Trophoblast cell (in vitro differentiated cells and primary cell): Measurements from ENCODE around the gene TOM1L2.

Source experiments
- DNase-seq, 2 donors: peaks; one replicate each; pipeline ENCODE4 v3.0.0-alpha.2; 2016
- H2AFZ ChIP-seq: 2 replicates; pipeline ENCODE4 v1.6.1; 2013; ENCODE audit warnings: low read length, moderate library complexity, mild to moderate bottlenecking; ENCODE audit not compliant: insufficient read depth, poor library complexity
- H2AK5ac ChIP-seq: 2 replicates; pipeline ENCODE4 v1.6.1; 2013; ENCODE audit warnings: mild to moderate bottlenecking, low read length
- H2BK120ac ChIP-seq: 2 replicates; pipeline ENCODE4 v1.6.1; 2013; ENCODE audit warnings: low read length, mild to moderate bottlenecking, moderate library complexity; ENCODE audit not compliant: insufficient read depth, poor library complexity
- H2BK12ac ChIP-seq: 2 replicates; pipeline ENCODE4 v1.6.1; 2013; ENCODE audit warnings: mild to moderate bottlenecking, low read length, moderate library complexity
- H2BK5ac ChIP-seq: 2 replicates; pipeline ENCODE4 v1.6.1; 2013; ENCODE audit warnings: low read length, low read depth, moderate library complexity, mild to moderate bottlenecking; ENCODE audit not compliant: poor library complexity
- H3K14ac ChIP-seq: 2 replicates; pipeline ENCODE4 v1.6.1; 2013; ENCODE audit warnings: mild to moderate bottlenecking, low read length
- H3K18ac ChIP-seq: 2 replicates; pipeline ENCODE4 v1.6.1; 2013; ENCODE audit warnings: mild to moderate bottlenecking, low read length
- H3K23ac ChIP-seq: 2 replicates; pipeline ENCODE4 v1.6.1; 2013; ENCODE audit warnings: low read length
- H3K27ac ChIP-seq: 2 replicates; pipeline ENCODE4 v1.5.1; 2013; ENCODE audit warnings: low read depth, mild to moderate bottlenecking, inconsistent platforms, low read length, moderate library complexity
- H3K27me3 ChIP-seq: 2 replicates; pipeline ENCODE4 v1.6.1; 2013; ENCODE audit warnings: inconsistent platforms, mild to moderate bottlenecking, low read length, moderate library complexity; ENCODE audit not compliant: insufficient read depth
- H3K36me3 ChIP-seq, 2 experiments: 1 replicate in 1 of 2; 2 replicates in 1 of 2; pipeline ENCODE4 v1.6.1; 2013; ENCODE audit warnings: low read length in 2 of 2, mild to moderate bottlenecking in 2 of 2, moderate library complexity in 1 of 2; ENCODE audit not compliant: insufficient read depth in 2 of 2, control insufficient read depth in 1 of 2
- H3K4ac ChIP-seq: 2 replicates; pipeline ENCODE4 v1.6.1; 2013; ENCODE audit warnings: low read depth, mild to moderate bottlenecking, low read length, moderate library complexity
- H3K4me1 ChIP-seq, 2 experiments: 1 replicate in 1 of 2; 2 replicates in 1 of 2; pipeline ENCODE4 v1.6.1; 2013; ENCODE audit warnings: low read length in 2 of 2, mild to moderate bottlenecking in 2 of 2, moderate library complexity in 1 of 2; ENCODE audit not compliant: insufficient read depth in 2 of 2, control insufficient read depth in 1 of 2
- H3K4me2 ChIP-seq: 2 replicates; pipeline ENCODE4 v1.6.1; 2013; ENCODE audit warnings: inconsistent platforms, mild to moderate bottlenecking, low read length, moderate library complexity
- H3K4me3 ChIP-seq: 2 replicates; pipeline ENCODE4 v1.5.1; 2013; ENCODE audit warnings: mild to moderate bottlenecking, low read depth, low read length, inconsistent platforms
- H3K79me1 ChIP-seq: one replicate; pipeline ENCODE4 v1.6.1; 2013; ENCODE audit warnings: low read length
- H3K79me2 ChIP-seq: 2 replicates; pipeline ENCODE4 v1.6.1; 2013; ENCODE audit warnings: low read length, mild to moderate bottlenecking; ENCODE audit not compliant: control insufficient read depth, insufficient read depth, poor library complexity
- H3K9ac ChIP-seq: 2 replicates; pipeline ENCODE4 v1.6.1; 2013; ENCODE audit warnings: mild to moderate bottlenecking, low read length
- H3K9me3 ChIP-seq: 2 replicates; pipeline ENCODE4 v1.6.1; 2013; ENCODE audit warnings: low read depth, mild to moderate bottlenecking, control low read depth, inconsistent platforms, low read length; ENCODE audit not compliant: insufficient read depth
- H4K12ac ChIP-seq: 2 replicates; pipeline ENCODE4 v1.6.1; 2013; ENCODE audit warnings: low read depth, mild to moderate bottlenecking, low read length, moderate library complexity
- H4K8ac ChIP-seq: 2 replicates; pipeline ENCODE4 v1.6.1; 2013; ENCODE audit warnings: low read depth, mild to moderate bottlenecking, low read length, moderate library complexity
- H4K91ac ChIP-seq: one replicate; pipeline ENCODE4 v1.6.1; 2013; ENCODE audit warnings: low read depth, mild to moderate bottlenecking, low read length, moderate library complexity
- WGBS: extraction: QIAGEN DNeasy Blood & Tissue Kit; methylation state at CpG from one replicate; pipeline ENCODE4 v1.1.7; 2013; ENCODE audit warnings: missing lambda C conversion rate; ENCODE audit not compliant: insufficient read length, insufficient coverage; ENCODE audit errors: extremely low coverage; 5-methylcytosine and 5-hydroxymethylcytosine counted together

Gene TOM1L2

DNA sequence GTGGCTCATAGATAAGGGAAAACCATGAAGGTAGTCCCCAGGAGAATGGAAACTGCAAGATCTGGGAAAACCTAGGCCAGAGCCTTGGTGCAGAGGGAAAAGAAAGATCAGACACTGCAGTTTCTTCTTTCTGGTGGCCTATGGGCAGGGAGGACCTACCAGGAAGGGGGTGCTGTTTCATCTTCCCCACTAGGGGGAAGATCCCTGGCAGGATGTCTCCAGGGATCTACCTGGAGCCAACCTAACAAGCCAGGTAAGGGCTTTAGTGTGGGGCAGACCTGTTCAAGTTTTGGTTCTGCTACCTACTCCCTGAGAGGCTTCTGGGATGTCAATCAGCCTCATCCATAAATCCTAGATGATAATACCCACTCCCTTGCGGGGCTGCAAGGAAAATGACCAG lies 21.4 kb downstream of the TOM1L2 start:
- H4K91ac ChIP-seq: peak overlapping the region; percentile 19
- no peak overlapping the region for H3K9ac ChIP-seq
- H2AK5ac ChIP-seq: peak overlapping the region; percentile 4
- no peak overlapping the region for H3K23ac ChIP-seq
- peak overlapping the region; percentile 0 for H3K18ac ChIP-seq
- H3K79me2 ChIP-seq: peaks cover 3% of the 10 kb centered on the region
- H3K36me3 ChIP-seq: peaks cover 2 to 6% of the 10 kb centered on the region in 2 experiments
- peak overlapping the region; percentile 14 for H3K27ac ChIP-seq
- H4K12ac ChIP-seq: no peak overlapping the region
- H4K8ac ChIP-seq: peak overlapping the region; percentile 36
- H3K4me2 ChIP-seq: no peak overlapping the region
- H3K79me1 ChIP-seq: peaks cover 3% of the 10 kb centered on the region
- peak overlapping the region; percentile 21 for H3K14ac ChIP-seq
- H3K4ac ChIP-seq: peak overlapping the region; percentile 9
- DNase-seq: no peak
- H2BK5ac ChIP-seq: peak overlapping the region; percentile 58
- peak overlapping the region; percentile 41 for H2BK120ac ChIP-seq
- H3K9me3 ChIP-seq: no peaks in the 10 kb centered on the region
- no peaks in the 10 kb centered on the region for H3K27me3 ChIP-seq
- no CpG with 5 or more reads among the region's 1 CpG for WGBS
- H3K4me1 ChIP-seq: peaks cover 9 to 14% of the 10 kb centered on the region in 2 experiments
- peak overlapping the region; percentile 90 for H2BK12ac ChIP-seq
- H2AFZ ChIP-seq: no peak overlapping the region
- H3K4me3 ChIP-seq: no peak overlapping the region

DNA sequence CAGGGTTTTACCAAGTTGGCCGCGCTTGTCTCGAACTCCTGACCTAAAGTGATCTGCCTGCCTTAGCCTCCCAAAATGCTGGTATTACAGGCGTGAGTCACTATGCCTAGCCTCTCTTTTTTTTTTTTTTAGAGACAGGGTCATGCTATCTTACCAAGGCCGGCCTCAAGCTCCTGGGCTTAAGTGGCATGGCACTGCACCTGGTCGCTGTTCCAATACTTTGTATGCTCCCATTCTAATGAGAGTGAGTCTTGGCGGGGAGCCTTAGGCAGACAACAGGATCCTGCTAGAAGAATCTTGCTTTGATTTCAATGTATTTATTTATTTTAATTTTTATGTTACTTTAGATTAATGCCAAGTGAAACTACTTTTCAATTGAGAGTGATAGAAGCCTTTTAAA lies 21.9 kb downstream of the TOM1L2 start:
- Histone ChIP-seq H3K9me3 (no peaks in the 10 kb centered on the region), H3K79me2 (peaks cover 3% of the 10 kb centered on the region), H2AFZ (no peak overlapping the region), H3K4me2 (no peak overlapping the region), H3K9ac (no peak overlapping the region), H3K27ac (no peak overlapping the region), H4K91ac (no peak overlapping the region), H3K23ac (no peak overlapping the region), H4K12ac (no peak overlapping the region), H2BK12ac (no peak overlapping the region), H3K14ac (no peak overlapping the region), H3K4me3 (no peak overlapping the region), H4K8ac (no peak overlapping the region), H2AK5ac (no peak overlapping the region), H3K4me1 (peaks cover 9 to 14% of the 10 kb centered on the region in 2 experiments), H2BK5ac (no peak overlapping the region), H3K36me3 (peaks cover 0 to 1% of the 10 kb centered on the region in 2 experiments), H2BK120ac (no peak overlapping the region), H3K4ac (no peak overlapping the region), H3K27me3 (no peaks in the 10 kb centered on the region), H3K18ac (no peak overlapping the region), H3K79me1 (peaks cover 3% of the 10 kb centered on the region)
- WGBS: no CpG with 5 or more reads among the region's 7 CpGs
- DNase-seq: peak in 1 of 2 donors; percentile 30

DNA sequence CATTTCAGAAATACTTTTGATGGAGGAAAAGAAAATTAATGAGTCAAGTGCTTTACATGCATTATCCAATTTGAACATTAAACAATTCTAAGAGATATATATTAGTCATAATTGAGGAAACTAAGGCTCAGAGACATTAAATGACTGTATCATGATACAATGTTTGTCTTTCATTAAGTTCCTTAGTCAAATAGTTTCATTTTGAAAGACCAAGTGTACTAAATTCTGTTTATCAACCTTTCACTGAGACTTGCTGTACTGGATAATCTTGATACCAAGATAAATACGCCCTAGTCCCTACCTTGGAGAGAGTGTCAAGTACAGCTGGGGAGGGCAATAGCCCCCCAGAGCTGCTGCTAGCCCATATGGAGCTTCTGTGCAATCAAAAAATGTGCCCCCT lies 24.2 kb downstream of the TOM1L2 start:
- H3K23ac ChIP-seq: no peak overlapping the region
- H3K79me2 ChIP-seq: peaks cover 3% of the 10 kb centered on the region
- no peak overlapping the region for H4K8ac ChIP-seq
- H3K9me3 ChIP-seq: no peaks in the 10 kb centered on the region
- no peak overlapping the region for H3K14ac ChIP-seq
- no peak overlapping the region for H2BK5ac ChIP-seq
- no peaks in the 10 kb centered on the region for H3K27me3 ChIP-seq
- H3K4ac ChIP-seq: no peak overlapping the region
- no peak overlapping the region for H3K9ac ChIP-seq
- no peak overlapping the region for H2AK5ac ChIP-seq
- no peak overlapping the region for H4K12ac ChIP-seq
- no CpG with 5 or more reads among the region's 1 CpG for WGBS
- H3K79me1 ChIP-seq: peaks cover 5% of the 10 kb centered on the region
- no peak overlapping the region for H3K4me2 ChIP-seq
- H4K91ac ChIP-seq: no peak overlapping the region
- H3K4me1 ChIP-seq: peaks cover 23 to 24% of the 10 kb centered on the region in 2 experiments
- no peak overlapping the region for H3K27ac ChIP-seq
- no peak overlapping the region for H3K18ac ChIP-seq
- no peak for DNase-seq
- no peak overlapping the region for H2BK120ac ChIP-seq
- H2AFZ ChIP-seq: no peak overlapping the region
- no peak overlapping the region for H2BK12ac ChIP-seq
- no peak overlapping the region for H3K4me3 ChIP-seq
- no peaks in the 10 kb centered on the region for H3K36me3 ChIP-seq

- H2BK5ac ChIP-seq: no peak overlapping the region
Measured at GRCh38 chr17:17947309-17947708, 24.9 kb downstream of the TOM1L2 start.

More at GRCh38 chr17:17947309-17947708, 24.9 kb downstream of the TOM1L2 start:
- Histone ChIP-seq H3K27ac (no peak overlapping the region), H3K23ac (no peak overlapping the region), H3K27me3 (no peaks in the 10 kb centered on the region), H2BK120ac (no peak overlapping the region), H4K8ac (no peak overlapping the region), H3K18ac (no peak overlapping the region), H2BK12ac (no peak overlapping the region), H3K36me3 (no peaks in the 10 kb centered on the region), H3K79me2 (peaks cover 3% of the 10 kb centered on the region), H3K9me3 (no peaks in the 10 kb centered on the region), H3K14ac (no peak overlapping the region), H3K4me1 (peaks cover 23 to 24% of the 10 kb centered on the region in 2 experiments), H4K12ac (no peak overlapping the region), H3K4me2 (no peak overlapping the region), H3K79me1 (peaks cover 5% of the 10 kb centered on the region), H4K91ac (no peak overlapping the region), H3K9ac (no peak overlapping the region), H2AK5ac (no peak overlapping the region), H3K4ac (no peak overlapping the region), H2AFZ (no peak overlapping the region), H3K4me3 (no peak overlapping the region)
- no CpG with 5 or more reads among the region's 5 CpGs for WGBS
- no peak for DNase-seq
